KBM-7 (cell line): ENCODE measurements around the gene HECW1.
"Not testable (repeated sequence)": the region's sequence is repeated elsewhere in the genome, so short reads cannot be mapped to it uniquely, and the experiment has no call there.

Experiments
- DNase-seq: peaks from one replicate; pipeline ENCODE4 v3.0.0-alpha.2; 2015
- in situ Hi-C: fragments of 300-500 bp; cut with MboI; formaldehyde crosslinking; loops from 2 replicates; pipeline ENCODE4 v1.14.3; 2020; ENCODE audit warnings: low sequenced_read_pairs, low pct_unique_long_range_greater_than_20kb, mixed read lengths

Gene HECW1

DNA sequence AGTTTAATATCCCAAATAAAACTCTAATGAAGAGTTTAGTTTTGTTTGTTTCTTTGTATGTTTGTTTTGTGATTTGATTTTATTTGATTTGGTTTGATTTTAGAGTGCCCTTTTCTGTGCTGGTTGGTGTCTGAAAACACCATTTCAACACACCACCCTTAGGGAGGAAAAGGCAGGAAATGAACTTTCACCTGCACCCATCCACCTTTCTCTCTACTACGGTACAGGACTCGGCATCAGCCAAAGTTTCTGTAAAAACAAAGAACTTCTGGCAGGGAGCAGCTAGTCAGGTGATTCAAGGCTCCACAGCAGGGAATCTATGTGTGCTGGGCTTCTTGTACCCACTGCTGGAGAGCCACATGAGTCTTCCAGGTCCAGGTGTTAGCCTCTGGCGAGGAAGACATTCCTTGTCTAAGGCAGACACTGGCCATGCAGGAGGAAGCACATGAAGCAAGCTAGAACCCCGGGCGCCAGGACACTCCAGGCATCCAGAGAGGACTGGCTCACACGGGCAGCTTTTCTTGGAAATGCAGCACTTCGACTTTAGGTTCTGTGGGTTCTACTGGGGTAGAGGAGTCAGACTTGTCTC is 448.4 kb downstream of the HECW1 start:
- in situ Hi-C loops = no loop called here
- no peak for DNase-seq

GRCh38 chr7:43562383-43562782 is 449.9 kb downstream of the HECW1 start:
- DNase-seq = no peak
- in situ Hi-C loops = no loop called here

GRCh38 chr7:43565786-43566185 is 453.3 kb downstream of the HECW1 start:
- no peak for DNase-seq
- in situ Hi-C loops = no loop called here

GRCh38 chr7:43568529-43568928 is 456.1 kb downstream of the HECW1 start:
- in situ Hi-C loops = no loop called here
- no peak for DNase-seq

- in situ Hi-C loops = no loop called here
Measured at GRCh38 chr7:43569424-43569823, 457.0 kb downstream of the HECW1 start.

GRCh38 chr7:43570688-43571365 is 458.4 kb downstream of the HECW1 start:
- in situ Hi-C loops = no loop called here
- DNase-seq = no peak

More at GRCh38 chr7:43569424-43569823, 457.0 kb downstream of the HECW1 start:
- no peak for DNase-seq

GRCh38 chr7:43572516-43573049 is 460.1 kb downstream of the HECW1 start:
- in situ Hi-C loops = no loop called here
- peak; percentile 93 for DNase-seq

GRCh38 chr7:43573832-43574231 is 461.4 kb downstream of the HECW1 start:
- in situ Hi-C loops, DNase-seq: not testable (repeated sequence)

GRCh38 chr7:43575506-43575905 is 463.1 kb downstream of the HECW1 start:
- in situ Hi-C loops = no loop called here
- DNase-seq = no peak

- in situ Hi-C loops = no loop called here
- no peak for DNase-seq
Measured at GRCh38 chr7:43576241-43576640, 463.8 kb downstream of the HECW1 start.

DNA sequence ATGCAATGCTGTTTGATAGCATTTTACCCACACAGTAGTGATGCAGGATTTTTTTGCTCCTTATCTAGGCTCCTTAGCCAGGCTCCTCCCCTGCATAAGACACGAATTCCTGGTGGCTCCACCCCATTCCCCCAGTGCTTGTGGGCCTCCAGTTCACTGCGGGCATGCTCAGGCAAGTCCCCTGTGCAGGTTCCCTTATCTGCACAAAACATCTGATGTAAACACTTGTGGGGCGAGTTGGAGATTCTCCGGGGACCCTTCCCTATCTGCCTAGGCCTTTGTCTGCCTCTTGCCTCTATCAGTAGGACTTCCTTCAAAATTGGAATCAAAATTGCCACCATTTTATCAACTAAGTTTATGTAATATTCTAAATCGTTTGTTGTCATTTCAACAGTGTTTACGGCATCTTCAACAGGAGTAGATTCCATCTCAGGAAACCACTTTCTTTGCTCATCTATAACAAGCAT is 465.1 kb downstream of the HECW1 start:
- peak; percentile 88 for DNase-seq
- in situ Hi-C loops = no loop called here

DNA sequence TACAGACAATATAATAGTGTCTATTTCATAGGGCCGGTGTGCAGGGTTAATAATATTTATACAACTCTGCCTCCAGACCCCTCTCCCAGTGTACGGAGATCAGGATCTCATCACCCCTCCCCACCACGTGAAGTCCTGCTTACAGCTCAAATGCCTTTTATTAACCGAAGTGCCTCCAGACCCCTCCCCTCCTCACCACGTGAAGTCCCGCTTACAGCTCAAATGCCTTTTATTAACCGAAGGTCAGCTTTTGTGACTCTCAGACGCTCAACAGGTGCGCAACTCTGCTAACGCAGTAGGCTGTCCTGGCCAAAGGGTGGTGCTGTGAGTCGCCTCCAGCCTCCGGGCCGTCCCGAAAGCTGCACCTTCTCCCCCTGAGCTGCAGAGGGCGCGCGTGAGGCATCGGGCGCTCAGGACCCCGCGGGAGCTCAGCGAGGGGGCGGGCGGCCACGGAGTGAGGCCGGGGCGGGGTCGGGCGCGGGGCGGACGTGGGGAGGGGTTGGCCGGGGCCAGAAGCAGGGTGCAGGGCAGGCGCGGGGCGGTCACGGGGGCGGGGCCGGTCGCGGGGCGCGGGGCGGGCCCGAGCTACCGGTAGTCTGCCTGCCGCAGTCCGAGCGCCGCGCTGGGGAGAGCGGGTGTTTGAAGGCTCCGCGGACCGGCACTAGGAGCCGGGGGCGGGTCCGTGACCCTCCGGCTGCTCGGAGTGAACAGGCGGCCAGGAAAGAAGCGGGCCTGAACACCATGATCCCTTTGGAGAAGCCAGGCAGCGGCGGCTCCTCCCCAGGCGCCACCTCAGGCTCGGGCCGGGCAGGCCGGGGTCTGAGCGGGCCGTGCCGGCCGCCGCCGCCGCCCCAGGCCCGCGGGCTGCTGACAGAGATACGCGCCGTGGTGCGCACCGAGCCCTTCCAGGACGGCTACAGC is 470.3 kb downstream of the HECW1 start, which contains the start of gene STK17A:
Gene STK17A (plus strand): TSS at position 606 of the 921 bp plus-strand sequence. CDS start 136 bp downstream, at position 742.
- DNase-seq = peak; percentile 94
- in situ Hi-C loops = no loop called here

DNA sequence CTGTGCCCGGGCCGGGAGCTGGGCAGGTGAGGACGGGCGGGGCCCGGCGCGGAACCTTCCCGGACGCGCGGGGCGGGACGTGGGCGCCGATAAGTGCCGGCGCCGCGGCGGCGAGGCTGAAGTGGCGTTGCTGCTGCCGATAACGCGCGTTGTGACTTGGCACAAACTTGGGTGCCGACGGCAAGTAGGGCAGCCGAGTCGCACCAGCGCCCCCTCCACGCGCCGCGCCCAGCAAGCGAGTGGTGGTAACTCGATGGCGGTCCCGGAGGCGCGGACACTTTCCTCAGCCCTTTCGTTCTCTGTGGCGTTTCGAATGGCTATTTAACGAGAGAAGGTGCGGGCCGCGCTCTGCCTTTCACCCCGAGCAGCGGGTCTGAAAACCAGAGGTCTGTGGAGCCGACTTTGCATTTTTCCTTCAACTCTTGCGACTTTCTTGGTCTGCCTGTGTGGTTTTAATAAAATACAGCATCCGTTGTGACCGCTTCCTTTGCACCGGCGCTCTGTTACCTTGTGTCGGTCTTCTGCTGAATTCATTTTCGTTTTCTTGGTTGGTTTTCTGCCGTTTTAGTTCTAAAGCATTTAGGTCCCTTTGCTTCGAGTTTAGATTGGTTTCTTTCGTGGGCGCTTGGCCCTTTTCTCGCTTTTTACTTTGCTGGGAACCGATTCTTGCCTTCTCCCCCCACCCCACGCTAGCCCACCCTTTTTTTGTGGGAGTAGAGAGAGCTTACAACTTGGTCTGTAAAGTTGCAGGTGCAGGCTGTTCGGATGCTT is 471.2 kb downstream of the HECW1 start:
- DNase-seq = peak; percentile 74
- in situ Hi-C loops = no loop called here

- in situ Hi-C loops = no loop called here
- peak; percentile 40 for DNase-seq
Measured at GRCh38 chr7:43584195-43584586, 471.7 kb downstream of the HECW1 start.

DNA sequence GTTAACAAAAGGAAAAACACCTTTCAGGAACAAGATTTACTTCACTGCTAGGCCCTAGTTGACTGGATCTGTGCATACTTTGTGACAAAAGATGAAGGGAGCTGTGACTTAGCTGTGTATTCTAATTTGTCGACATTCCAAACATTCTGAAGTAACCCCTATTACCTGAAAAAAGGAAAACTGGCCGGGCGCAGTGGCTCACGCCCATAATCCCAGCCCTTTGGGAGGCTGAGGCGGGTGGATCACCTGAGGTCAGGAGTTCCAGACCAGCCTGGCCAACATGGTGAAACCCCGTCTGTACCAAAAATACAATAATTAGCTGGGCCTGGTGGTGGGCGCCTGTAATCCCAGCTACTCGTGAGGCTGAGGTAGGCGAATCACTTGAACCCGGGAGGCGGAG is 472.3 kb downstream of the HECW1 start:
- in situ Hi-C loops = not testable (repeated sequence)

DNA sequence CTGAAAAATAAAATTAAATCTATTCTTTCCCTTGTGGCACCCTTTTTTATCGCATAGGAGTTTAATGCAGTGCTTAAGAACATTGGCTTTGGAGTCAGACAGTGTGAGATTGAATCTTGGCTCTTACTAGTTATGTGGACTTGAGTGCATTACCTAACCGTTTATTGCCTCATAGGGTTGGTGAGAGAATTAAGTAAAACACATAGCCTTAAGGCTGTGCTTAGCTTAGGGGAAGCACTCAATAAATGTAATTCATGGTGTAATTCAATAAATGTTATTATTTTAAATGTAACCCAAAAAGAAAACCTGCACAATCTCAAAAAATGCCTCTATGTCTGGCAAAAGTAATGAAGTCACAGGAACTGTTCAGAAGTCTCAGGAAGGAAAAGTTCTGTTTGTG is 473.1 kb downstream of the HECW1 start:
- no peak for DNase-seq
- in situ Hi-C loops = no loop called here

More for the DNA sequence above, 472.3 kb downstream of the HECW1 start:
- DNase-seq = not testable (repeated sequence)

GRCh38 chr7:43586251-43586900 is 473.9 kb downstream of the HECW1 start:
- in situ Hi-C loops = no loop called here
- no peak for DNase-seq

GRCh38 chr7:43588477-43589132 is 476.2 kb downstream of the HECW1 start:
- in situ Hi-C loops = no loop called here

More at GRCh38 chr7:43588477-43589132, 476.2 kb downstream of the HECW1 start:
- DNase-seq = no peak
